Measurements from ENCODE around the gene DPP6.
"Not testable (repeated sequence)": the region's sequence is repeated elsewhere in the genome, so short reads cannot be mapped to it uniquely, and the experiment has no call there.

DNA sequence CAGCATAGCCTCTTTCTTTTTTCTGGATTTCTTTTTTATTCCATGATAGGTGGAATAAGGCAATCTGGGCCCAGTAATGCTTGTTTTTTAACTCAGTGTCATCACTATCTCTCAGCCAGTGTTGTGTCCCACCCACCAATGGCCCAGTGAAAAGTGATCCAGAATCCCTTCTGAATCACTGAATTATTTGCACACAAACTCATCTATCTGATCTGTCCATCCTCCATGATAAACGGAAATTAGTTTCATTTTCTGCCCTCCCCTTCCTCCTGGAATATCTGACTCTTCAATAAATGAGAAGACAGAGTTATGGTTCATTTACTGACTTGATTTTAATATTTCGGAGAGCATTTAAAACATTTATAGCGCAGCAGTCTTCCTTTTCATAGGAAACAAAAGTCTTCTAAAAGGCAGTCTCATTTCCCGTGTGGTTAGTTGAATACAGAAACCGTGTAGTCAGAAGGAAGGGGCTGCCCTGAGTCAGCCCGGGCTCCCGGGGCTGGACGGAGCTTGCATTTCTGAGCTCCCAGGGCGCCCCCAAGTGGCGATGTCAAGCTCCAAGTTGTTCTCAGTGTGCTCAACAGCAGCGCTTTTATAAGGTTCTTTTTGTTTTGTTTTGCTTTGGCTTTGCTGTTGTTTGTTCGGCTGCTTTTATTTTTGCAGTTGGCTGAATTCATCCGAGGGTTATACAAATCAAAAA is 12.6 kb upstream of the DPP6 start:
- TF ChIP-seq POLR2A, POLR2AphosphoS5 (IDR thresholded peaks at IDR 0.05): not testable (repeated sequence)
- TF ChIP-seq, protein P1, sequence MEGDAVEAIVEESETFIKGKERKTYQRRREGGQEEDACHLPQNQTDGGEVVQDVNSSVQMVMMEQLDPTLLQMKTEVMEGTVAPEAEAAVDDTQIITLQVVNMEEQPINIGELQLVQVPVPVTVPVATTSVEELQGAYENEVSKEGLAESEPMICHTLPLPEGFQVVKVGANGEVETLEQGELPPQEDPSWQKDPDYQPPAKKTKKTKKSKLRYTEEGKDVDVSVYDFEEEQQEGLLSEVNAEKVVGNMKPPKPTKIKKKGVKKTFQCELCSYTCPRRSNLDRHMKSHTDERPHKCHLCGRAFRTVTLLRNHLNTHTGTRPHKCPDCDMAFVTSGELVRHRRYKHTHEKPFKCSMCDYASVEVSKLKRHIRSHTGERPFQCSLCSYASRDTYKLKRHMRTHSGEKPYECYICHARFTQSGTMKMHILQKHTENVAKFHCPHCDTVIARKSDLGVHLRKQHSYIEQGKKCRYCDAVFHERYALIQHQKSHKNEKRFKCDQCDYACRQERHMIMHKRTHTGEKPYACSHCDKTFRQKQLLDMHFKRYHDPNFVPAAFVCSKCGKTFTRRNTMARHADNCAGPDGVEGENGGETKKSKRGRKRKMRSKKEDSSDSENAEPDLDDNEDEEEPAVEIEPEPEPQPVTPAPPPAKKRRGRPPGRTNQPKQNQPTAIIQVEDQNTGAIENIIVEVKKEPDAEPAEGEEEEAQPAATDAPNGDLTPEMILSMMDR (IDR thresholded peaks at IDR 0.05), result not testable (repeated sequence)
